Fibroblast of the aortic adventitia (primary cell): ENCODE results near the gene CNTNAP5. TPM values are rescaled to one million over a fixed set of nuclear protein-coding genes. Genes with fewer than 3 reads are reported as not detected.
A peak's percentile ranks its signal among the peaks of the same experiment; 100 is the strongest.

Experiments used
- DNase-seq: peaks from one replicate; pipeline ENCODE4 v3.0.0-alpha.2; 2010; ENCODE audit warnings: low read depth
- H3K4me3 ChIP-seq: 2 replicates; pipeline ENCODE4 v1.5.1; 2011; ENCODE audit warnings: low read depth, mild to moderate bottlenecking, control low read depth, low read length, moderate library complexity
- total RNA-seq: library from RNA; depleted of rRNA; stranded (reverse); fragments of >200 nt; gene quantifications from 2 replicates; pipeline ENCODE4 v1.2.3, GENCODE V29; 2012; ENCODE audit warnings: low replicate concordance
- TF ChIP-seq, protein P1 (sequence below): IDR thresholded peaks from 2 replicates; pipeline ENCODE4 v1.5.1; 2011; ENCODE audit warnings: mild to moderate bottlenecking, low read length, control low read depth, inconsistent platforms; ENCODE audit not compliant: insufficient read depth

CNTNAP5 gene
- total RNA-seq, 1 donor, result under 0.01 TPM

DNA sequence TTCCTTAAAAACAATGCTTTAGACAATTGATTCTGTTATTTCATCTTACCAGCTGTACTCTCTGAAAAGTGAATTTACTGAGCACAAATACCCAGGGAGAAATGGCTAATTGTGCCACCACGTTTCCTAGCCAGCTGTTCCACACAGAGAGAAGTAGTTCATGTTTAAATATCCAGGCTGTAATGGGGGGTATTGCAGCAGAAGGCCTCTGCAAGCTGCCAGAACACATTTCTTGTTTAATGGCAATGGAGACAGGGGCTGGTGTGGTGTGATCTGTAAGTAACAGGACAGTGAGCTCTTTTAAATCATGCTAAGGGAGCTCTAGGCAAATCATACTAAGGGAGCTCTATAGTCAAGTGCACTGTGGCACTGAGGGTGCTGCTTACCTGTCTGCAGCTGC is 809.2 kb downstream of the CNTNAP5 start:
- no peak for DNase-seq
- no peak overlapping the region for H3K4me3 ChIP-seq
- TF ChIP-seq, protein P1, sequence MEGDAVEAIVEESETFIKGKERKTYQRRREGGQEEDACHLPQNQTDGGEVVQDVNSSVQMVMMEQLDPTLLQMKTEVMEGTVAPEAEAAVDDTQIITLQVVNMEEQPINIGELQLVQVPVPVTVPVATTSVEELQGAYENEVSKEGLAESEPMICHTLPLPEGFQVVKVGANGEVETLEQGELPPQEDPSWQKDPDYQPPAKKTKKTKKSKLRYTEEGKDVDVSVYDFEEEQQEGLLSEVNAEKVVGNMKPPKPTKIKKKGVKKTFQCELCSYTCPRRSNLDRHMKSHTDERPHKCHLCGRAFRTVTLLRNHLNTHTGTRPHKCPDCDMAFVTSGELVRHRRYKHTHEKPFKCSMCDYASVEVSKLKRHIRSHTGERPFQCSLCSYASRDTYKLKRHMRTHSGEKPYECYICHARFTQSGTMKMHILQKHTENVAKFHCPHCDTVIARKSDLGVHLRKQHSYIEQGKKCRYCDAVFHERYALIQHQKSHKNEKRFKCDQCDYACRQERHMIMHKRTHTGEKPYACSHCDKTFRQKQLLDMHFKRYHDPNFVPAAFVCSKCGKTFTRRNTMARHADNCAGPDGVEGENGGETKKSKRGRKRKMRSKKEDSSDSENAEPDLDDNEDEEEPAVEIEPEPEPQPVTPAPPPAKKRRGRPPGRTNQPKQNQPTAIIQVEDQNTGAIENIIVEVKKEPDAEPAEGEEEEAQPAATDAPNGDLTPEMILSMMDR, result no peak

- H3K4me3 ChIP-seq, result no peak overlapping the region
- no peak for DNase-seq
- TF ChIP-seq, protein P1, result no peak
Measured at GRCh38 chr2:124835331-124835730, 810.2 kb downstream of the CNTNAP5 start.

DNA sequence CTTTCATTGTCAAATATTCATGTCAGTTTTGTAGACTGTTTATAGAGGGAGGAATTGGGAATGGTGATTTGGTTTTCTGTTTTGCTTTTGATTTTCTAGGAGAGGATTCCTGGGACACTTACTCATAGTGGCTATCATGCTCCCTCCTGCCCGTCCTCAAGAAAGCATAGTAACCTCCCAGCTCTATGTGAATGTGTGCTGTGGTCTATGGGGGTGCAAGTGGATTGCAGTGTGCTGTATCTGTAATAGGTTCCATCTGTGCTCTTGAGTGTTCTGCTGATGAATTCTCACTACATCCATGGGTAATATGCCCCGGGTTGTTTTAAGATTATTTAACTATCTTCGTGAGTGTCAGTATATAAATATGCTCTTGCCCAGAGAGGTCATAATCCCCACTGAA is 811.3 kb downstream of the CNTNAP5 start:
- no peak overlapping the region for H3K4me3 ChIP-seq
- DNase-seq, result peak; percentile 62
- TF ChIP-seq, protein P1, result no peak

DNA sequence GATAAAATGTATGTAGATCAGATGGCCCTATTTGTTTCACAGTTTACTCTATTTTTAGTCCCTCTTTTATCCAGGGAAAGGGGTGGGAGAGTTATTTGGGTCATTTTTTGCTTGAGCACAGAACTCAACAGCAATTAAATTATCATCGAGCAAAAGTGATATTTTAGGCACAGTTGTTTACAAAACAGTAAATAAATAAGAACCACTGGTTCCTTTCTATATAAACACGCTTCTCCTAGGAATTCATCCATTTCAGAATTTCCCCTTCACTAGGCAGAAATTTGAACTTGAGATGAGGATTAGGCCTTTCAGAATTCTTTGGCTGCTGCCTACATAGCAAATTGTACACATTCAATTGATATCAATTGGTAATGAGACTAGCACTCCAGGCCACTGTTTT is 812.4 kb downstream of the CNTNAP5 start:
- no peak for DNase-seq
- TF ChIP-seq, protein P1, result no peak
- H3K4me3 ChIP-seq, result no peak overlapping the region

- TF ChIP-seq, protein P1, result no peak
- peak; percentile 2 for DNase-seq
- H3K4me3 ChIP-seq, result no peak overlapping the region
Measured at GRCh38 chr2:124838406-124838805, 813.3 kb downstream of the CNTNAP5 start.

DNA sequence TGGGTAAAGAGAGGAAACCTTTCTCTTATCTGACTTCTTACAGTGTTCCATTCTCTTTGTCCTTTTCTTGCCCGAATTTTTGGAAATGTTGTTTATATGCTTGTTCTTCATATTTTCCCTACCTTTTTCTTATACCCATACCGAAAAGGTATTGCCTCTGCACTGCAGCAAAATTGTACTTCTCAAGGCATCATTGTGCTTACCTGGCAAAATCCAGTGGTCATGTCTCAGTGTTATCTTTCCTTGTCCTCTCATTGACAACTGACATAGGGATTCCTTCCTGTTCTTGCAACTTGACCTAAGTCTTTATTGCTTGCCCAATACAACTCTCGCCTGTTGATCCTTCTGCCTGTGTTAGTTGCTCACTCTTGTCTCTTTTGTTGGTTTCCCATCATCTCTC is 842.2 kb downstream of the CNTNAP5 start:
- DNase-seq, result no peak
- TF ChIP-seq, protein P1, result no peak
- H3K4me3 ChIP-seq, result no peak overlapping the region

DNA sequence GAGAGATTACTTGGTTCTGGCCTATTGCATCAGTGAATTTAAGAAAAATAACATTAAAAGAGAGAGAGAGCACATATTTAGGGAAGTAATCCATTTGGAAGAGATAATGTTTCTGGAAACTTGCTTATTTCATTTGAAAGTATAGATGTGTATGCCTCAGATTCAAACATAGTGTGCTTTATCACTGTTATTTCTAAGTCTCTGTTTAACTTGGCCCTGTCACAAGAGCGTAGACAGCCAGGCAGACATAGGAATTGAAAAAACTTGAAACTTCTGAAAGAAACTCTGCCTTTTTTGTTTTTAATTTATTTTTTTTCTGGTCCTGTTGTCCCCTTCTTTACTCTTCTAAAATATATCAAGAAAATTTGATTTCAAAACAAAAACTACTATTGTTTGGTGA is 849.1 kb downstream of the CNTNAP5 start:
- TF ChIP-seq, protein P1, result no peak
- DNase-seq, result peak; percentile 31
- no peak overlapping the region for H3K4me3 ChIP-seq
